ENCODE measurements around the gene CELF2.
A peak's percentile ranks its signal among the peaks of the same experiment; 100 is the strongest.

Gene CELF2

DNA sequence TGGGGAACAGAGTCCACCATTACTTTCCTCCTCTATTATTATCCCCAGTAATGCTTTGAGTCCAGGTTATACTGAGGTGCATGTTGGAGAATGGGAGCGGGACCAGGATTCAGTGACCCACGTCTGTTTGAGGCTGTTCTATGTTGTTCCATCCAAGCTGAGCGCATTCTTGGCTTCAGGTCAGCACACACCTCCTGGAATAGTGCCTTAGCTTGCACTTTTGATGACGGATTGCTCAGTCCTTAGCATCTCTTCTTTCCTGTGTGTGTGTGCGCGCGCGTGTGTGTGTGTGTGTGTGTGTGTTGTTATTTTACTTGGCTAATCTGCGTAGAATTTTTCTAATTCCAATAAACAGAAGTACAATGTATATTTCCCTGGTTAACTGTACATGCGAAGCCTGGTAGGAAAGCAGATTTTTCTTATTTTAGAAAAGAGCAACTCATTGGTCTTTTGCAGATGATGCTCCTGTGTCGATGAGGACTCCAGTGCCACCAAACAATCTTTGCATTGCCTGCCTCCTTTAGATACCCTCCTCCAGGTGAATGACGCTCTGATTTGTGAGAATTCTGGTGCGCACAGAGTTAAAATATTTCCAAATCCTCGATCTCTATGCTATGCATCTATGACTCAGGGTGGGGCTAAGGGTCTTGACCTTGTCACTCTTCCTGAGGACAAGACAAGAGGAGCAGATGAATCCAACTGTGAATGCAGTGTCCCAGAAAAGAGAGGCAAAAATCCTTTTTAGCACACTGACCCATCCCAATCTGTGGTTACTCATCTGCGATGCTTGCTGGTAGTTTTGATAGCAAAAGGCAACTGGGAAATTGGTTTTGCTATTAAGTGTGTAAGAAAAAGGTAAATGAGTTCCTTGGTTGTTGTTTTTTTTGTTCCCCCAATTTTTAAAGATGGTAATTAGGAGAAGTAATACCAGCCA is 13.3 kb upstream of the CELF2 start:
- DNase-seq (ENCODE audit: low spot score) = no peak

DNA sequence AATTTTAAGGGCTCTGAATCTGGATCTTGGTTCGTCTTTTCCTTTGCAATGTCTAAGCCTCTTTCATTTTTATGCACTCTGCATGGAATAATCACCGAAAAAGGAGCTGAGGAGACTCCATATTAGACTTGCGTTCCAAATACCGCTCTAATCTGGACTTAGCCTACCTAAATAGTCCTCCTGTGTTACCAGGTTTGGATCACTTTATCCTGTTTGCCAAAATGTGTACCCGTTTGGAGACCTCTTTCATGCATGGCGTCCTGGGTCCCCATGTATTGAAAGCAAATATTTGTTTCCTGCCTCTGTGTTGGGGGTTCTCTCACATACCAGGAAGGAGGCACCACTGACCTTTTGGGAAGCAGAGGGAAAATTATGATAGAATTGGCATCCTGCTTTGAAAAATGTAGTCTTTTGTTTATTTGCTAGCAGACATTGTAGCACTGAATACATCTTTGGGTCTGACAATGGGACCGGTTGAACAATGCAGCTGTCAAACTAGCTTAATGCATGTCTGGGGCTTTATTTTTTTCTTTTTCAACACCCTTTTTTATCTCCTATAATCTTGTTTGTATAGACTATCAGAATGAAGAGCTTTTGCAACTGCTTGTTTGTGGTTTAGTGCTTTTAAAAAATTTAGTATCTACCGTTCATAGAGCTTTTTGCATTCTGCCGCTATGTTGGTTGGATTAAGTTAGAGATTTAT is 11.8 kb upstream of the CELF2 start:
- DNase-seq (ENCODE audit: low spot score) = no peak

GRCh38 chr10:11006428-11006825 is 11.2 kb upstream of the CELF2 start:
- DNase-seq (ENCODE audit: low spot score) = no peak

DNA sequence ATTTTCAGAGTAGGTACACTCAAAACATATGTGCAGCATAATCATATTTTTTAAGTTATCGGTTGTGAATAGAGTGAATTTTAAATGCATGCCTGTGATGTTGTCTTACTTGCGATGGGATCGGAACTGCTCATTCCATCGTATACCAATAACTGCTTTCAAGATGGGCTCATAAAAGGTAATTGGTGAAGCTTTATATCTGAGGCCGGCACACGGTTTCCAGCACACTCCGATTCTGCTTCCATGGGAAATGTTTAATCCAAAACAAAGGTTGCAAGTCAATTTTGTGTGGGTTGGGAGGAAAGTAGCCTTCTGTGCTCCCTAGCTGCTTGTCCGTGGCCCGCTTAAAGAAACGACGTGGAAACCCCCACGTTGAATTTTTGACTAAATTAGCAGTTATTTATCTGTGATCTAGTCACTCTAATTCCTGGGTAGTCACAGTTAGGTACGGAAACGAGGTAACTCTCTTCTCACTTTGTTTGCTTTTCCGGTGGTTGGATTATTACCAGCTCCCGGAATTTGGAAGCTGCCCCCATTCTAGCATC is 10.1 kb upstream of the CELF2 start:
- DNase-seq (ENCODE audit: low spot score) = no peak

DNA sequence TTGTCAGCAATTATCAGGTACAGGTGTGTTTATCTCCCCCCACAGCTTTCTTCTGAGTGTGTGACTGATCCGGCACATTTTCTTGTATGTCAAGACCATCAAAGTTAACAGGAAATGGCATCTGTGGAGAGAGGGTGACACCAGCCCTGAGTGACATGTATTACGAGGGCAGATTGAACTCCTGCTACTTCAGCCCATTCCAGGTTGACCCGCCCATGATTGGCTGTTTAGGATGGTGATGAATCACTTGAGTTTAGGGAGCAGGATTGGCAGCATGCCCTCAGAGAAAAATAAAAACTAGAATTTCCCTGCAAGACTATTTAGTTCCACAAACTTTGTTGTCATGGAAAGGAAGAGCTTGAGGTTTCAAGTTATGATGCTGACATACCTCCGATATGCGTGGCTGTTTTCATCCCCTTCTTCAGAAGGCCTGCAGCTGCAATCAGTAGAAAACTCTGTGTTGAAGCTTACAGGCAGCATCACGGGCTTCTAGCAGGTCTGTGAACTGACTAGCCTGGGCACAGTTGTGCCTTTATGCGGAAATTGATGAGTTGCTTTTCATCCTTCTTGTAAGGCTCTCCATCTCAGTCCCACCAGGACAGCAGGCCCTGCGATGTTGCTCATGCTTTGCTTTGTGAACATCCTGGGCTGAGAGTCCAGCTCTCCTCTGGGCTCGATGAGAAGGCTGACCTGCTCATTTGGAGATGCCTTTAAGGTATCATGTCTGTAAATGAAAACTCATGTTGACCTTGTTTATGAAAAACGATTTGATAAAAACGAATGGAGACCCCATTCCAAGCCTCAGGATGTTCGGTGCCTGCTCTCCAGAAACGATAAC is 8.0 kb upstream of the CELF2 start:
- DNase-seq (ENCODE audit: low spot score) = no peak

DNA sequence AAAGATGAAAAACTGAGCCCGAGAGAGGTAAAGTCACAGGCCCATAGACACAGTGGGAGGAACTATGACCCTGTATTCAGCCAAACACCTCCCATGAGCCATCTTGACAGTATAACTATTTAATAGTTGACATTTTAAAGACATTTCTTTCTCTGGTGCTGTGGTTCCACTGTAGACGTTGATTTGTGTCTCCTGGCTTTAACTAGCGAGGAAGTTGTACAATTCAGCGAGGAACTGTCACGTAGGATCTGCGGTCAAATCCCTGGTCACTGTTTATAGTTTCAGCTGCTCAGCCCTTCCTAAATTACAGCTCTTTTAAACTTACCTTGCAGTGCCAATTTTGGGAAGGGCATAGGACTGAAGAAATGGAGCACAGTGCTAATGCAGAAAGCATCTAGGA is 7.1 kb upstream of the CELF2 start:
- no peak for DNase-seq (ENCODE audit: low spot score)

DNA sequence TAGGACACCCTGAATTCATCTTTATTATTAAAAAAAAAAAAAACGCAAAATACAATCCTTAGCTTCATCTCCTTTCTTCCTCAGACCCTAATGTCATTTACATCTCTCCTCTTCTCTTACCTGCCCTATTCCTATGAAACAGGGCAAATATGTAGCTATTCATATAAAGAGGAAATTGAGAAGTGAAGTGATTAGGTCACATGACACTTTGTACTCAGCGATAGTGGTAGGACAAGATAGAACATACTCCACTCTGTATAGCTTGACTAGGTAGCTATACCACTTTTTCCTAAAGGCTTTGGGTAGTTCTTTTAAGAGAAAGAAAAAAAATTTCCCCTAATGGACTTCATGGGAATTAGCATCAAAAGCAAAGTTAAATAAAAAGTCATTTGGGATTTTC is 6.2 kb upstream of the CELF2 start:
- no peak for DNase-seq (ENCODE audit: low spot score)

GRCh38 chr10:11011984-11012383 is 5.7 kb upstream of the CELF2 start:
- DNase-seq (ENCODE audit: low spot score) = no peak

DNA sequence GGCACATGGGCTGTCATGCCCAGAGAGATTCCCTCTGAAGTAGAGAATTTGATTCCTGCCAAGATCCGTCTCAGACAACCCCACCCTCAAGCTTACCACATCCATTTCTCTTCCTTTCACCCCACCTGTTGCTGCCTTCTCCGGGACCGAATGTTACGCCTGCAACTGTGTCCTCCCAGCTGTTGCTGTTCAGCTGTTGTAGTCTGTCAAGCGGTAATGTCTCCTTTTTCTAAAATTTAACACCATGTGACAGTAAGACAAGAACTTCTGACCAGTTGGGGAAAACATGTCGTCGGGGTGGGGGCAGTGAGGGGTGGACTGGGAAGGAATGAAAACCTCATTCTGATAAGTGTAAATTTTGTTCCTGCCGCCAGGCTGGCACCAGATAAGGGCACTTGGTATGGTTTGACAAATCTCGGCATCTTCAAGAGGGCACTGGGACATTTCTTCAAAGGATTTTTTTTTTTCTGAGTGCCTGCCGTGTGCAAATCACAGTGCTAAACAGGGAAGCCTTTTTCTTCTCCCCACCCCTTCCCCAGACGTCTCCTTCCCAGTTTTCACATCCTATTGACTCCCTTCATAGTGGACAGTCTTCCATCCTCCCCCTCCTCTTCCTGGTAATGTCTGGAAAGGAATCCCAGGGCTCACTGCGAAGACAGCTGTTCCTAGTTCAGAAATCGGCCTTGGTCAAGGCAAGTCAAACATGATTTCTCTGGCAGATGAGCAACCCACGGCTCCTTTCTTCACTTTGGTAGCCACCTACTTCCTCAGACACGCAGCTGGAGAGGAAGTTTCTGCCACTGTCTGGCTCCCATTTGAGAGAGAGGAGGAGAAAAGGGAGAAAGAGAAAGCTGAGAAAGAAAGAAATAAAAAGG is 5.0 kb upstream of the CELF2 start:
- DNase-seq (ENCODE audit: low spot score) = no peak

DNA sequence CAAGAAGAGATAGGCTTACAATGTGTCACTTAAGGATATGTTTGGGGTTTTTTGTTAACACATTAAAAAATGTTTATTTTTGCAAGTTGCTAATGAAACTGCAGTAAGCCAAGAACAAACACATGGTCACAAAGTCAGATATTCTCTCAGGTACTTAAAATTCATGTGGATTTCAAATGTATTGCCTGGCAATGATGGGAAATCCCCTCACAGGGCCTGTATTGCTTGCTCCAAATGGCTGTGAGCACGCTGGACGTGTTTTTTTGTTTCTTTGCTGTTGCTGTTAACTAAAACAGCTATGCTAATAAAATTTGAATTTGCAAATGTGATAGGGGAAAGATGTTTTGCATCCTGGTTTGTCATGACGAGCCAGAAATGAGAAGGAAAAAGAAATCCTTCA is 3.8 kb upstream of the CELF2 start:
- no peak for DNase-seq (ENCODE audit: low spot score)

- peak; percentile 32 for DNase-seq (ENCODE audit: low spot score)
These were observed 2.8 kb upstream of the CELF2 start for GRCh38 chr10:11014671-11015445.

GRCh38 chr10:11015446-11015934 is 2.2 kb upstream of the CELF2 start:
- DNase-seq (ENCODE audit: low spot score) = no peak

- no peak for DNase-seq (ENCODE audit: low spot score)
These were observed 587 bp upstream of the CELF2 start for GRCh38 chr10:11017000-11017569.

- DNase-seq (ENCODE audit: low spot score) = no peak
These were observed 765 bp downstream of the CELF2 start for GRCh38 chr10:11018432-11018841.

DNA sequence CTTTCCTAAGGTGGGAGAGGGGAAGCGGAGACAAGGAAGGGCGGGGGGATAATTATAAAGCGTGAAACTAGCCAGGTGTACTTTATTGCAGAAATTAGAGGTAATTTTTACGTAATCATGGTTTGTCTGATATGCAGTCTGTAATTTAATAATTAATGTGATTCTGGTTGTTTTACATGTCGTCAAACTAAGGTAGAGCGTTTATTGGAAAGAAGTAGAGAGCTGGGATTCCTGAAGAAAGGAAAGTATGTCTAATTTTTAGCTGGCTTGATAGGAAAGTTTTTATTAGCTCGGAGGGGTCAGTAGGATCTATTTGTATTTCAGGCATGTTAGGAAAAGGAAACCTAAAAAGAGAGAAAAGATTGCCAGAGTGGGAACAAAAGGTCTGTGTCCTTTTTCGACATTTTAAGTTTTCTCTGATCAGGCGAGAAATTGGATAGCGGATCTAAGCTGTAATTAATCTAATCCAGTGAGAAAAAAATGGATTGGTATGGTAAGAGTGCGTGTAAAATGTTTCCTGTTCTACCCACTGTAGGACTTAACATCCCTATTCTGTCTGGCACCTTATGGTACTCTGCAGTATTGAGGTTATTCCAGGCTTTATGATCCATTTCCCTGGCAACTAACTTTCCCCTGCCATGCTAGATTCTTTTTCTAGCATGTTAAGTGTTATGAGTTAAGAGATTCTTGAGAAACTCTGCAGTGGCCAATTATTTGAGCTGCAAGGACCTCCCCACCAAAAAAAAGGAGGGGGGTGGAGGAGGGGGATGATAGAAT is 1.4 kb downstream of the CELF2 start:
- DNase-seq (ENCODE audit: low spot score) = no peak

DNA sequence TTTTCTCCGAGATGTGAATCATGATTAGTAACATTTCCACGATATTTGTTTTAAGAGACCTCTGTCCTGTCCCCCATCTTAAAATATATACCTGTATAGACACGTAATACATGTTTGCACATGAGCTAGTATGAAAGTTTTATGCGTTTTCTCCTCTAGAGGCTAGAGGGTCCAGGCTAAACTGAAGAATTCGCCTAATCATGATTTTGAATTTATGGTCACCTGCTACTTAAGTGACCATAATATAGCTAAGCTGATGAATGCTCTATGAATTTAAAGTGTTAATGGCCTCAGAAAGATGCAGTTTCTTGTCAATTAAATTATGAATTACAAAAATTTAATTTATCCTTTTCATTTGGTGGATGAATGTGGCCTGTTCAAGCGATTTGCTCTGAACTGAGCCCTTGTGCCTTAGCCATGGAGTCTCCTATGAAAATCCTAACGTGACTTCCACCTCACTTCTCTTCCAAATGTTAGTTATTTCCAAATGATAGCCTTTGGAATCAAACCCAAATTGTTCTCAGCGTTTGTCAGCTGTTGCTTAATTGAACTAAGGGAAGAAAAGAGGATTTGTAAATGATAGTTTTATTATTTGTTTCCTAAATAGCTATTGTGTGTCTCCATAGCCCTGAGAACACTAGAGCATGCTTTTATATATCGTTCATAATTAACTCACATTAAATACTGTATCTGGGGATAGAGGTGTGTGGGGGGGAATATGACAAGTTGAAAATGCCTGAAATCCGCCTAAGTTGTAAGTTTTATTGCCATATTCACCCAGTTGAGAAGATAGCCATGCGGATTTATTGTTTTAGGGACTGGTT is 2.3 kb downstream of the CELF2 start:
- DNase-seq (ENCODE audit: low spot score) = no peak

- DNase-seq (ENCODE audit: low spot score) = no peak
These were observed 2.9 kb downstream of the CELF2 start for GRCh38 chr10:11020548-11020942.

DNA sequence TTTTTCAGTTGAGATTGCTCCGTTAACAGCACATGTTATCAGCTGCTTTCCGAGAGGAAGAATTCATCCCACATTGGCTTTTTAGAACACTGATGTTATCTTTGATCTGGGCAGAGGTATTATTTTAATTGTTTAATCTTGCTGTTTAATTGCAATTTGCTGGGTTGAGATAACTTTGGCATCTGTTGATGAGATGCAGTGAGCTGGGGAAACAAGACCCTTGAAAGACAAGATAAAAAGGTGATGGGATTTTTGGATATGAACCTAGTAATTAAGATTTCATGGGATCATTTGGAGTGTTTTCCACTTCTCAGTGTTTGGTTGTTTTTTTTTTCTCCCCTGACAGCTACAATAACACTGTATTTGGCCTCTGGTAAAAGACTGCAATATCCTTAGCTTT is 4.5 kb downstream of the CELF2 start:
- DNase-seq (ENCODE audit: low spot score) = no peak

Measured in Ammon's horn (tissue), 1 donor.